Activated T-helper 2 cell treated with anti-CD3 and anti-CD28 coated beads, Interferon-gamma antibody, Interleukin-2, Interleukin-4, amounts not matched to agents 10 μg/mL and 5 μg/mL and 100 μg/mL, durations not matched to agents 14 hours and 24 hours and 36 hours (primary cell): ENCODE measurements around the gene CDH12. TPM values are rescaled to one million over a fixed set of nuclear protein-coding genes. Genes with fewer than 3 reads are reported as not detected.

Experiments used
- DNase-seq: peaks from one replicate; pipeline ENCODE4 v3.0.0; 2021; ENCODE audit warnings: low spot score
- H3K27ac Mint-ChIP-seq: one replicate; pipeline ENCODE4 v1.8.0; 2021; ENCODE audit warnings: mixed read lengths
- H3K27me3 Mint-ChIP-seq: one replicate; pipeline ENCODE4 v1.8.0; 2021; ENCODE audit warnings: low read depth, mixed read lengths
- H3K36me3 Mint-ChIP-seq: one replicate; pipeline ENCODE4 v1.8.0; 2021; ENCODE audit warnings: low read depth, mixed read lengths
- H3K4me1 Mint-ChIP-seq: one replicate; pipeline ENCODE4 v1.8.0; 2021; ENCODE audit warnings: low read depth, mixed read lengths
- H3K4me3 Mint-ChIP-seq: one replicate; pipeline ENCODE4 v1.8.0; 2021; ENCODE audit warnings: low read depth, mild to moderate bottlenecking, moderate library complexity, mixed read lengths
- H3K9me3 Mint-ChIP-seq: one replicate; pipeline ENCODE4 v1.8.0; 2021; ENCODE audit warnings: mixed read lengths
- intact Hi-C: fragments of 100-400 bp; cut with micrococcal nuclease; formaldehyde crosslinking; loops from one replicate; pipeline ENCODE4 v1.15.1; 2023
- total RNA-seq: library from RNA; stranded (reverse); gene quantifications from 2 replicates; pipeline ENCODE4 v1.2.3, GENCODE V29; 2022

The CDH12 gene
- total RNA-seq, 1 donor from 2014 or later = not detected

DNA sequence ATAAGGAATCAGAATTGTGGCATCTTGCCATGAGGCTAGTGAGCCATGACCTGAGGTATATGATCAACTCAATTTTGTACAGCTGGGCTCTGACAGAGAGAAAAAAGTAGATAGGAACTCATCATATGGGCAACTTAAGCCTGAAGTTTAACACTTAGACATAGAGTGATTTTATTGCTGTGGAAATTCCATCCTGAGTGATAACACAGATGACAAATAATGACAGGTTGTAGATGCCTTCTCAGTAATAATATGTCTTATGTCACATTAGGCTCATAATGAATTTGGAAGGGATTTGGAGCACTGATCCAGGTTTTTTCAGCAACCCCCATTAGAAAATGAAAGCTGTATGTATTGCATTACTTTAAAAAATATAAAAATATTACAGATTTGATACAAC lies 744.6 kb downstream of the CDH12 start:
- DNase-seq = no peak
- intact Hi-C loops = no loop called here
- H3K27me3 Mint-ChIP-seq = no peaks in the 10 kb centered on the region
- H3K4me3 Mint-ChIP-seq = no peak overlapping the region
- H3K4me1 Mint-ChIP-seq = no peaks in the 10 kb centered on the region
- H3K9me3 Mint-ChIP-seq = peaks cover 18% of the 10 kb centered on the region
- H3K36me3 Mint-ChIP-seq = no peaks in the 10 kb centered on the region
- H3K27ac Mint-ChIP-seq = no peak overlapping the region

DNA sequence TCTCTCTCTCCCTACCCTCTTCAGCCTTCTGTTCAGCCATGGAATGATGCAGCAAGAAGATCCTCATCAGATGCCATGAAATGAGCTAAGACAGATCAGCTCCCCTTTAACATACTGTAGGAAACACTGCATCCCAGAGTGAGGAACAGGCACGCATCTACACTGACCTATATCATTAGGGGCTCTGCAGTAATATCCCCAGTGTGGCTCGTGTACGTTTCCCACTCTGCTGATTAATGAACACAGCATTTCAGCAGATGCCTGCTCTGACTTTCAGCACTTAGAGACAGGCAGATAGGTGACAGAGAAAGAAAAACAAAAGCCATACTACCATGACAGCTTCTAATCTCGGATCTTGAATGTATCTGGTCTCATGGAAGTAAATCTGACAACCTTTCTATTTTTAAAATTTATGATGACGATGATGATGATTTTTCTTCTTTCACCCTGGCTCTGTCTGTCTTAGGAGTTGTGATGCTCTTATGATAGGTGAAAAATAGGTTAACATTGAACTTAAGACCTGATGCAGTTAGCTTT lies 750.3 kb downstream of the CDH12 start:
- no peaks in the 10 kb centered on the region for H3K27me3 Mint-ChIP-seq
- no peak overlapping the region for H3K4me3 Mint-ChIP-seq
- intact Hi-C loops = no loop called here
- no peaks in the 10 kb centered on the region for H3K36me3 Mint-ChIP-seq
- H3K9me3 Mint-ChIP-seq = no peaks in the 10 kb centered on the region
- no peak for DNase-seq
- no peaks in the 10 kb centered on the region for H3K4me1 Mint-ChIP-seq
- H3K27ac Mint-ChIP-seq = no peak overlapping the region

- Mint-ChIP-seq H3K36me3 (no peaks in the 10 kb centered on the region), H3K4me3 (no peak overlapping the region), H3K9me3 (peaks cover 16% of the 10 kb centered on the region), H3K4me1 (no peaks in the 10 kb centered on the region), H3K27me3 (no peaks in the 10 kb centered on the region), H3K27ac (no peak overlapping the region)
- intact Hi-C loops = no loop called here
- DNase-seq = no peak
Observed at GRCh38 chr5:22088517-22088916, 764.6 kb downstream of the CDH12 start.

- no peaks in the 10 kb centered on the region for H3K27me3 Mint-ChIP-seq
- no peak for DNase-seq
- no peaks in the 10 kb centered on the region for H3K36me3 Mint-ChIP-seq
- no peak overlapping the region for H3K27ac Mint-ChIP-seq
- peaks cover 6% of the 10 kb centered on the region for H3K9me3 Mint-ChIP-seq
- H3K4me1 Mint-ChIP-seq = no peaks in the 10 kb centered on the region
- intact Hi-C loops = no loop called here
- H3K4me3 Mint-ChIP-seq = no peak overlapping the region
Observed at GRCh38 chr5:22079566-22079965, 773.6 kb downstream of the CDH12 start.

DNA sequence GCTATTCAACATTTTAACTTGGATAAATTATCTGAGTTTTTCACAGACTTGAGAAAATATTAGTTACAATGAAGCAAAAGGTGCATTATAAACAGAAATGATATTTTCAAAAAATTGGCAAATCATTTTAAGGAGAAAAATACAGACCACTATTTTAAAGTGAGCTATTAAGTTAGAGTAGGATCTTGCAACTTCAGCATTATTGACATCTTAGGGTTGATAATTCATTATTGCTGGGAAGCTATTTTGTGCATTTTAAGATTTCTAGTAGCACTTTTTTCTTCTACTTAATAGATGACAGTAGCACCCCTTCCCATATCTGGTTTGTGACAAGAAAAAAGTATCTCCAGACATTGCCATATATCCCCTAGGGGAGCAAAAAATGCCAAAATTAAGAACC lies 774.1 kb downstream of the CDH12 start:
- H3K9me3 Mint-ChIP-seq = peaks cover 6% of the 10 kb centered on the region
- H3K27me3 Mint-ChIP-seq = no peaks in the 10 kb centered on the region
- no peaks in the 10 kb centered on the region for H3K36me3 Mint-ChIP-seq
- no peaks in the 10 kb centered on the region for H3K4me1 Mint-ChIP-seq
- intact Hi-C loops = no loop called here
- H3K27ac Mint-ChIP-seq = no peak overlapping the region
- no peak for DNase-seq
- no peak overlapping the region for H3K4me3 Mint-ChIP-seq

GRCh38 chr5:22076586-22076985 lies 776.6 kb downstream of the CDH12 start:
- no peak for DNase-seq
- intact Hi-C loops = no loop called here
- H3K36me3 Mint-ChIP-seq = no peaks in the 10 kb centered on the region
- H3K4me3 Mint-ChIP-seq = no peak overlapping the region
- no peaks in the 10 kb centered on the region for H3K4me1 Mint-ChIP-seq
- peaks cover 12% of the 10 kb centered on the region for H3K9me3 Mint-ChIP-seq
- no peaks in the 10 kb centered on the region for H3K27me3 Mint-ChIP-seq
- H3K27ac Mint-ChIP-seq = no peak overlapping the region

GRCh38 chr5:22070186-22070728 lies 782.9 kb downstream of the CDH12 start:
- peaks cover 26% of the 10 kb centered on the region for H3K9me3 Mint-ChIP-seq
- no peak for DNase-seq
- intact Hi-C loops = no loop called here
- no peak overlapping the region for H3K27ac Mint-ChIP-seq
- no peaks in the 10 kb centered on the region for H3K4me1 Mint-ChIP-seq
- H3K4me3 Mint-ChIP-seq = no peak overlapping the region
- no peaks in the 10 kb centered on the region for H3K27me3 Mint-ChIP-seq
- H3K36me3 Mint-ChIP-seq = no peaks in the 10 kb centered on the region

DNA sequence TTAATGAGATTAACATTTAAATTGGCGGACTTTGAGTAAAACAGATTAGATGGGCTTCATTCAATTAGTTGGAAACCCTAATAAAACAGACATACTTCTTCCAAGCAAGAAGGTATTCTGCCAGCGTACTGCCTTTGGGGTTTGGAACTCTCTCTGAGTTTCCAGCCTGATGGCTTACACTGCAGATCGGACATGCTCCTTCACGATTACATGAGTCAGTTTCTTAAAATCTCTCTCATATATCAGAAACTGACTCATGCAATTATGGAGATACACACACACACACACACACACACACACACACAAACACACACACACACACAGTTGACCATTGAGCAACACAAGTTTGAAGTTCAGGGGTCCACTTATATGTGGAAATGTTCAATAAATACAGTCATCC lies 789.4 kb downstream of the CDH12 start:
- Mint-ChIP-seq H3K27me3 (no peaks in the 10 kb centered on the region), H3K4me1 (no peaks in the 10 kb centered on the region), H3K27ac (no peak overlapping the region), H3K9me3 (peaks cover 24% of the 10 kb centered on the region), H3K4me3 (no peak overlapping the region), H3K36me3 (no peaks in the 10 kb centered on the region)
- DNase-seq = no peak
- intact Hi-C loops = no loop called here

DNA sequence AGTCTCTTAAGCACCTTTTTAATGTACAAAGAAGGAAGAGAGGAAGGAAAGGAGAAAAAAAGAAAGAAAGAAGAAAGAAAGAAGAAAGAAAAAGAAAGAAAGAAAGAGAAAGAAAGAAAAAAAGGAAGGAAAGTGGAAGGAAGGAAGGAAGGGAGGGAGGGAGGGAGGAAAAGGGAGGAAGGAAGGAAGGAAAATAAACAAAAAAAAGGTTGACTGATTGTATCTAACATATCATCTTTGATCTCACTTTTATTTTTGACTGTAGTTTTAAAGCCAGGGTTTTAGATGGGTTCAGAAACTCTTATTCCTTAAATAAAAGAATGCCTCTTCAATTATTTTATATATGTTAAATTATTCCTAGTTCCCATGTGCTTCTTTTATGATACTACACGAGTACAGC lies 794.5 kb downstream of the CDH12 start:
- Mint-ChIP-seq H3K4me1 (no peaks in the 10 kb centered on the region), H3K36me3 (no peaks in the 10 kb centered on the region), H3K27me3 (no peaks in the 10 kb centered on the region), H3K27ac (no peak overlapping the region), H3K4me3 (no peak overlapping the region), H3K9me3 (peaks cover 18% of the 10 kb centered on the region)
- intact Hi-C loops = no loop called here
- DNase-seq = no peak

DNA sequence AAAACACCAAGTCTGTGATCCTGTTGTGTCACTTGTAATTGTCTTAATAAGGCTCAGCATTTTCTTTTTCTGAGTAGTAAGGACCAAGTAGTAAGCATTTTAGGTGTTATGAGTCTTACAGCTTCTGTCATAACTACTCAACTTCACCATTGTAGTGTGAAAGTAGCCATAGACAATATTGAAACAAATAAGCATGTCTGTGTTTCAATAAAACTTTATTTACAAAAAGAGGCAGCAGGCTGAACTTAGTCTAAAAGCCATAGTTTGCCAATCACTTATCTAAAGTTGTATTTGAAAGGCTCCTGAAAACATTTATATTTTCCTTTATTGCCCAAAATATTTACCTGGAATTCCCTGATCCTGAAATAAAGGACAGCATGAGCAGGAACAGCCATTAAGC lies 796.1 kb downstream of the CDH12 start:
- Mint-ChIP-seq H3K4me3 (no peak overlapping the region), H3K4me1 (no peaks in the 10 kb centered on the region), H3K27me3 (no peaks in the 10 kb centered on the region), H3K9me3 (peaks cover 21% of the 10 kb centered on the region), H3K27ac (no peak overlapping the region), H3K36me3 (no peaks in the 10 kb centered on the region)
- DNase-seq = no peak
- intact Hi-C loops = no loop called here

GRCh38 chr5:22056601-22057000 lies 796.5 kb downstream of the CDH12 start:
- no peaks in the 10 kb centered on the region for H3K27me3 Mint-ChIP-seq
- H3K4me1 Mint-ChIP-seq = no peaks in the 10 kb centered on the region
- H3K36me3 Mint-ChIP-seq = no peaks in the 10 kb centered on the region

DNA sequence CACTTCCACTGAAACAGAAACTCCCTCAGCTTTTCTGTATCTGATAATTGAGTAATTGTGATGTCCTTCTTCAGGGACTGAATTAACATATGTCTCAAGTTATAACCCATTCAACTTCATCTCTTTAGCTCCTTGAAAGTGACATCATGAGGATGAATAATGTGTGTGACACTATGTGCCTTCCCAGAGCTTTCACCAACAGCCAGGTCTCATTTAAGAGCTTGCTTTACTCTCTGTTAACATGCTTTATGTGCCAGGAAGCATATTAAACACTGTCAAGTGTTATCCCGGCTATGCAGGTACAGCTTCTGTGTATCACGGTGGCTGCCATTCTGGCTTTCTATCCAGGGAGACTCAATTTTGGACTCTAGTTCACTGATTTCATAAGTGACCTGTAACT lies 799.9 kb downstream of the CDH12 start:
- Mint-ChIP-seq H3K27me3 (no peaks in the 10 kb centered on the region), H3K4me1 (no peaks in the 10 kb centered on the region), H3K9me3 (peaks cover 24% of the 10 kb centered on the region), H3K27ac (no peak overlapping the region), H3K4me3 (no peak overlapping the region), H3K36me3 (no peaks in the 10 kb centered on the region)
- intact Hi-C loops = no loop called here
- DNase-seq = no peak

More at GRCh38 chr5:22056601-22057000, 796.5 kb downstream of the CDH12 start:
- H3K27ac Mint-ChIP-seq = no peak overlapping the region
- no peak for DNase-seq
- intact Hi-C loops = no loop called here
- H3K9me3 Mint-ChIP-seq = peaks cover 17% of the 10 kb centered on the region
- no peak overlapping the region for H3K4me3 Mint-ChIP-seq

DNA sequence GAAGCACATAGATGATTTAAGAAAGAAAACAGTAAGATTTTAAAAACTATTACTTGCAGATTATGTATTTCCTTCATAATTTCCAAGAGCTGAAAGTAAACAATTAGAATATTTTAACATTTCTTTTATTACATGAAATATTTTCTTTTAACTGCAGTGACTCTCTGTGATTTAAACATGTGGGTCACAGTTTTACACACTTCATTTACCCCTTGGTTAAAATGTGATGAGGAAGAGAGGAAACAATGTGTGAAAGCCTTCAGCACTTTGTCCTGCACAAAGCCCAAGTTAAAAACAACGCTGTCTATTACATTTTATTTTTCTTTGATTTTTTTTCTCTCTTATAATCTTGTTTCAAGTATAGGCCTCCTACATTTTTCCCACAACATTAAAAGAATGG lies 801.3 kb downstream of the CDH12 start:
- Mint-ChIP-seq H3K4me3 (no peak overlapping the region), H3K36me3 (no peaks in the 10 kb centered on the region), H3K27ac (no peak overlapping the region), H3K9me3 (peaks cover 35% of the 10 kb centered on the region), H3K27me3 (no peaks in the 10 kb centered on the region), H3K4me1 (no peaks in the 10 kb centered on the region)
- intact Hi-C loops = no loop called here
- no peak for DNase-seq

DNA sequence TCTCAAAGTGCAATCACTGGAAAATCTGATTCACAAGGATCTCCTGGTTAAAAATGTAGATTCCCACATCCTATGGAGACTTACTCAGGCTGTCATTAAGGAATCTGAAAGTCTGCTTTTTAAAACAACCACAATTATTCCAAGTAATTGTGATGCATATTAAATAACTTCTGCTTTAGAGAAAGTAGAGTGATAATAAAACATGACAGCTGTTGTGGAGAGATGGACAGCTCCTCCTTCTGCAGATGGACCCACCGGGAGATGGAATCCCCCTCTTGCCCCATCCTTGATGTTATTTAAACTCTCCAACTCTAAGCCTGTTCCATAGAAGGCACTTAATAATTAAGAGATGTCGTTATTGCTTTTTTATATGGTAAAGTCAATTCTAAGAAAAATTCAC lies 802.2 kb downstream of the CDH12 start:
- no peaks in the 10 kb centered on the region for H3K4me1 Mint-ChIP-seq
- no peak overlapping the region for H3K27ac Mint-ChIP-seq
- H3K4me3 Mint-ChIP-seq = no peak overlapping the region
- no peak for DNase-seq
- H3K36me3 Mint-ChIP-seq = no peaks in the 10 kb centered on the region
- intact Hi-C loops = no loop called here
- H3K9me3 Mint-ChIP-seq = peaks cover 30% of the 10 kb centered on the region
- no peaks in the 10 kb centered on the region for H3K27me3 Mint-ChIP-seq
